Measurements from ENCODE around the gene ADGRV1.

- no peak for TF ChIP-seq CTCF (IDR thresholded peaks at IDR 0.05; ENCODE audit: low read depth, low read length, poor library complexity, severe bottlenecking)
- TF ChIP-seq EZH2phosphoT487 (IDR thresholded peaks at IDR 0.05; ENCODE audit: borderline replicate concordance, low read length): no peak
Observed at GRCh38 chr5:90585337-90585986, 26.9 kb downstream of the ADGRV1 start.

Data from DOHH2 (cell line).